ENCODE results near the gene AMFR. TPM values are rescaled to one million over a fixed set of nuclear protein-coding genes. Genes with fewer than 3 reads are reported as not detected.
A peak's percentile ranks its signal among the peaks of the same experiment; 100 is the strongest.

AMFR gene
- total RNA-seq, 3 donors from 2014 or later (not counting 1 experiment from before 2014, with no cell fraction given): 58.4 to 87.1 (median 71.7) TPM

DNA sequence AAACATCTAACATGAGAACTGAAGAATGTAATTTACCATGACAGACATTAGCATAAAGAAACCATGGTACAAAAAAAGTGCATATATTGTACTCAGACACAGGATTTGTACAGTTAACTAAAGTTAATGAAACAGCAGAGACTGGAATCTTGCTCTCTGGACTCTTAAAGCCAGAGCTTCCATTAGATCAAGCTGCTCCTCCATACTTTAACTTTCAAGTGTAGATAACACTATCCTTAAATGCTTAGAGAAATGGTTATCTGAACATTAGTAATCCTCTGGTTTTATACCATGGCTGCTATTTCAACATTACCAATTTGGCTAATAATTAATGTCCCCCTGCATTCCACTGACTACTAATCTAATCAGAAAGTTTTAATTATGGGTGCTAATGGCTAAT lies 22.7 kb upstream of the AMFR start:
- TF ChIP-seq, protein P1, sequence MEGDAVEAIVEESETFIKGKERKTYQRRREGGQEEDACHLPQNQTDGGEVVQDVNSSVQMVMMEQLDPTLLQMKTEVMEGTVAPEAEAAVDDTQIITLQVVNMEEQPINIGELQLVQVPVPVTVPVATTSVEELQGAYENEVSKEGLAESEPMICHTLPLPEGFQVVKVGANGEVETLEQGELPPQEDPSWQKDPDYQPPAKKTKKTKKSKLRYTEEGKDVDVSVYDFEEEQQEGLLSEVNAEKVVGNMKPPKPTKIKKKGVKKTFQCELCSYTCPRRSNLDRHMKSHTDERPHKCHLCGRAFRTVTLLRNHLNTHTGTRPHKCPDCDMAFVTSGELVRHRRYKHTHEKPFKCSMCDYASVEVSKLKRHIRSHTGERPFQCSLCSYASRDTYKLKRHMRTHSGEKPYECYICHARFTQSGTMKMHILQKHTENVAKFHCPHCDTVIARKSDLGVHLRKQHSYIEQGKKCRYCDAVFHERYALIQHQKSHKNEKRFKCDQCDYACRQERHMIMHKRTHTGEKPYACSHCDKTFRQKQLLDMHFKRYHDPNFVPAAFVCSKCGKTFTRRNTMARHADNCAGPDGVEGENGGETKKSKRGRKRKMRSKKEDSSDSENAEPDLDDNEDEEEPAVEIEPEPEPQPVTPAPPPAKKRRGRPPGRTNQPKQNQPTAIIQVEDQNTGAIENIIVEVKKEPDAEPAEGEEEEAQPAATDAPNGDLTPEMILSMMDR (IDR thresholded peaks at IDR 0.05): no peak
- no peak for ATAC-seq
- peaks cover 20% of the 10 kb centered on the region for H3K36me3 ChIP-seq (ENCODE audit: control insufficient read depth, insufficient read depth, low read length)
- H3K4me1 Mint-ChIP-seq: peaks cover 47 to 51% of the 10 kb centered on the region in 2 donors
- peak overlapping the region in 1 of 2 donors; percentile 5 for H3K27ac Mint-ChIP-seq
- H3K4me3 ChIP-seq (ENCODE audit: low read length): no peak overlapping the region
- H3K4me1 ChIP-seq (ENCODE audit: control insufficient read depth, insufficient read depth, low read length): peaks cover 20% of the 10 kb centered on the region
- no peaks in the 10 kb centered on the region for H3K9me3 ChIP-seq (ENCODE audit: control insufficient read depth, insufficient read depth, low read length)
- H3K36me3 Mint-ChIP-seq: peaks cover under 1% of the 10 kb centered on the region
- DNase-seq: no peak
- no peaks in the 10 kb centered on the region for H3K9me3 Mint-ChIP-seq
- H3K27me3 ChIP-seq (ENCODE audit: control insufficient read depth, insufficient read depth, low read length): no peaks in the 10 kb centered on the region
- intact Hi-C loops (cut with micrococcal nuclease): no loop called here
- no peaks in the 10 kb centered on the region for H3K27me3 Mint-ChIP-seq (ENCODE audit: low read depth in 2 of 2)
- no peak overlapping the region for H3K4me3 Mint-ChIP-seq
- H3K27ac ChIP-seq (ENCODE audit: low read length): no peak overlapping the region

DNA sequence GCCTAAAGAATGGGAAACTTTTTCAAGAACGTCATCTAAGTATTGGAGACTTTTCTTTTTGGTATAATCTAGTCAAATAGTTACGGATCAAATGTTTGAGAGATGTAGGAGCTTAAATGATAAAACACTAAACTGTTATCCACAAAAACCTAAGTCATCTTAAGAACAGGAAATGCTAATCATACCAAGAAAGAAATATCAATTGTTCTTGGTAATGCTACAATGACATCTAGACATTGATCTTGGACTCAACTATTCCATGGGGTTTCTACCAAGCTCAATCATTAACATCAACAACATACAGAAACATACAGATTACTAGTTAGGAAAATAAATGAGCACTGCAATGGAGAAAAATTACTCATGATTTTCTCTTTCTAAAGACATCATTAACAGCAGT lies 21.9 kb upstream of the AMFR start:
- Histone ChIP-seq H3K27ac (ENCODE audit: low read length) (no peak overlapping the region), H3K4me3 (ENCODE audit: low read length) (no peak overlapping the region), H3K4me1 (ENCODE audit: control insufficient read depth, insufficient read depth, low read length) (peaks cover 16% of the 10 kb centered on the region), H3K27me3 (ENCODE audit: control insufficient read depth, insufficient read depth, low read length) (no peaks in the 10 kb centered on the region), H3K9me3 (ENCODE audit: control insufficient read depth, insufficient read depth, low read length) (no peaks in the 10 kb centered on the region), H3K36me3 (ENCODE audit: control insufficient read depth, insufficient read depth, low read length) (peaks cover 26% of the 10 kb centered on the region)
- TF ChIP-seq, protein P1 (IDR thresholded peaks at IDR 0.05): no peak
- WGBS (ENCODE audit: insufficient coverage): no CpG with 5 or more reads among the region's 2 CpGs
- no peak for ATAC-seq
- Mint-ChIP-seq H3K36me3 (peaks cover 7% of the 10 kb centered on the region), H3K4me3 (no peak overlapping the region), H3K27me3 (ENCODE audit: low read depth in 2 of 2) (no peaks in the 10 kb centered on the region), H3K4me1 (peaks cover 42 to 54% of the 10 kb centered on the region in 2 donors), H3K9me3 (no peaks in the 10 kb centered on the region), H3K27ac (peak overlapping the region in 1 of 2 donors; percentile 22)
- no peak for DNase-seq
- intact Hi-C loops (cut with micrococcal nuclease): no loop called here

DNA sequence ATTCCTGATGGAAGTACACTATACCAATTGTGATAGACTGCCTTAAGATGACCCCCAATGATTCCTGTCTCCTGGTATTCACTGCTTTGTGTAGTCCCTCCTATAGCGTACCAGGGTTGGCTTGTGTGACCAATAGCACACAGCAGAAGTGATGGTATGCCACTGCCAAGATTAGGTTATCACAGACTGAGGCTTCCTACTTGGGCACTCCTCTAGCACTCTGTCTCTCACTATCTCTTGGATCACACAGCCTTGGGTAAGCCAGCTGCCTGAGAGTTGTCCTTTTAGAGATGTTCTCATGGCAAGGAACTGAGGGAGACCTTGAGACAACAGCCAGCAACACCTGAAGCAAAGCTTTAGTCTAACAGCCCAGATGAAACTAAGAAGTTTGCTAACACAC lies 12.7 kb upstream of the AMFR start:
- ATAC-seq (no peak), DNase-seq (no peak)
- Histone ChIP-seq H3K4me3 (ENCODE audit: low read length) (no peak overlapping the region), H3K4me1 (ENCODE audit: control insufficient read depth, insufficient read depth, low read length) (no peaks in the 10 kb centered on the region), H3K36me3 (ENCODE audit: control insufficient read depth, insufficient read depth, low read length) (peaks cover 69% of the 10 kb centered on the region), H3K27ac (ENCODE audit: low read length) (no peak overlapping the region), H3K9me3 (ENCODE audit: control insufficient read depth, insufficient read depth, low read length) (no peaks in the 10 kb centered on the region), H3K27me3 (ENCODE audit: control insufficient read depth, insufficient read depth, low read length) (no peaks in the 10 kb centered on the region)
- Mint-ChIP-seq H3K9me3 (no peaks in the 10 kb centered on the region), H3K36me3 (peaks cover 9% of the 10 kb centered on the region), H3K4me1 (peaks cover 8 to 15% of the 10 kb centered on the region in 2 donors), H3K27me3 (ENCODE audit: low read depth in 2 of 2) (no peaks in the 10 kb centered on the region), H3K4me3 (no peak overlapping the region), H3K27ac (no peak overlapping the region)
- WGBS (ENCODE audit: insufficient coverage): 94% methylated on average over 1 of the region's 1 CpG
- TF ChIP-seq, protein P1 (IDR thresholded peaks at IDR 0.05): no peak
- intact Hi-C loops (cut with micrococcal nuclease): no loop called here

DNA sequence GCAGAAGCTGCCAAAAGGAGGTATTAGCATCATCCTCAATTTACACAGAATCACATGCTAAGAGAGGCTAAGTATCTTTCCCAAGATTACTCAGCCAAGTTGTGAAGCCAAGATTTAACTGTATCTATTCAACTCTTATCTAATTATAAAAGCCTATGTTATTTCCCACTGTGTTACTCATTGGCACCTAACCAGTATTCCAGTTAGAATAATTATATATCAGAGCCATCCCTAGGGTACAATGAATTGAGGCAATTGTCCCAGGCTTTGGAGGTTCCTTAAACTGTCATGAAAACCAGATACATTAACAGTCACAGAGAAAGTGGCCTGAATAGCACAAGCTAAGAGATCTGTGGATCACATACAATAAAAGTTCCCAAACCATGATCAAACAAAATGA lies 10.9 kb upstream of the AMFR start:
- no peak for DNase-seq

More for the DNA sequence above, 10.9 kb upstream of the AMFR start:
- Mint-ChIP-seq H3K27ac (no peak overlapping the region), H3K27me3 (ENCODE audit: low read depth in 2 of 2) (no peaks in the 10 kb centered on the region), H3K9me3 (no peaks in the 10 kb centered on the region), H3K36me3 (no peaks in the 10 kb centered on the region), H3K4me1 (peaks cover 0 to 9% of the 10 kb centered on the region in 2 donors), H3K4me3 (no peak overlapping the region)
- intact Hi-C loops (cut with micrococcal nuclease): no loop called here
- Histone ChIP-seq H3K4me1 (ENCODE audit: control insufficient read depth, insufficient read depth, low read length) (no peaks in the 10 kb centered on the region), H3K36me3 (ENCODE audit: control insufficient read depth, insufficient read depth, low read length) (peaks cover 72% of the 10 kb centered on the region), H3K27ac (ENCODE audit: low read length) (no peak overlapping the region), H3K27me3 (ENCODE audit: control insufficient read depth, insufficient read depth, low read length) (no peaks in the 10 kb centered on the region), H3K9me3 (ENCODE audit: control insufficient read depth, insufficient read depth, low read length) (no peaks in the 10 kb centered on the region), H3K4me3 (ENCODE audit: low read length) (no peak overlapping the region)
- TF ChIP-seq, protein P1 (IDR thresholded peaks at IDR 0.05): no peak
- ATAC-seq: no peak
